HepG2 (cell line): ENCODE results near the gene CELF5.

Experiments used
- CBX5 ChIP-seq: sonication (generic); formaldehyde crosslinking; IDR thresholded peaks from 2 replicates; pipeline ENCODE4 v1.4.0; 2020; ENCODE audit warnings: missing genetic modification reagents, borderline replicate concordance
- ELF1 ChIP-seq: sonication (generic); formaldehyde crosslinking; IDR thresholded peaks from 2 replicates; pipeline ENCODE4 v1.4.0; 2020; ENCODE audit warnings: missing genetic modification reagents
- EP300 ChIP-seq, 3 experiments: sonication (generic) in 1 of 3; formaldehyde crosslinking in 1 of 3; IDR thresholded peaks; 2 replicates each; pipeline versions ENCODE4 v1.5.1 to v1.6.1; 2011 to 2020; ENCODE audit warnings: low read depth in 2 of 3, low read length in 2 of 3, borderline replicate concordance in 1 of 3, improper control_type of control experiment in 1 of 3, mild to moderate bottlenecking in 1 of 3, missing genetic modification reagents in 1 of 3, moderate library complexity in 1 of 3
- HDAC2 ChIP-seq: sonication (generic); formaldehyde crosslinking; IDR thresholded peaks from 2 replicates; pipeline ENCODE4 v1.4.0; 2020; ENCODE audit warnings: missing genetic modification reagents
- HNRNPH1 ChIP-seq: fragments of 200-400 bp; formaldehyde crosslinking; optimal IDR thresholded peaks from 2 replicates; pipeline ENCODE3; 2017; ENCODE audit warnings: mild to moderate bottlenecking, low read depth, low read length
- NR2F2 ChIP-seq: IDR thresholded peaks from 2 replicates; pipeline ENCODE4 v1.6.1; 2012; ENCODE audit warnings: low read depth, inconsistent platforms, borderline replicate concordance
- POLR2A ChIP-seq, 2 experiments: IDR thresholded peaks; 2 replicates each; pipeline ENCODE4 v1.6.1; 2011; ENCODE audit warnings: low read depth in 2 of 2, low read length in 2 of 2, mild to moderate bottlenecking in 1 of 2, moderate library complexity in 1 of 2; ENCODE audit not compliant: insufficient read depth in 1 of 2
- POLR2AphosphoS5 ChIP-seq: IDR thresholded peaks from 2 replicates; pipeline ENCODE4 v1.6.1; 2012; ENCODE audit warnings: low read depth, low read length
- REPIN1 ChIP-seq: sonication (generic); formaldehyde crosslinking; IDR thresholded peaks from 2 replicates; pipeline ENCODE4 v1.8.0; 2022; ENCODE audit warnings: missing genetic modification reagents, low read depth, mild to moderate bottlenecking, borderline replicate concordance
- SMC3 ChIP-seq: IDR thresholded peaks from 2 replicates; pipeline ENCODE4 v1.6.1; 2011; ENCODE audit warnings: low read length, improper control_type of control experiment
- TAF1 ChIP-seq: sonication (generic); formaldehyde crosslinking; IDR thresholded peaks from 2 replicates; pipeline ENCODE4 v1.4.0; 2020; ENCODE audit warnings: missing genetic modification reagents
- ZNF263 ChIP-seq: sonication (generic); formaldehyde crosslinking; IDR thresholded peaks from 2 replicates; pipeline ENCODE4 v1.4.0; 2020; ENCODE audit warnings: missing genetic modification reagents
- ZNF740 ChIP-seq: sonication (generic); formaldehyde crosslinking; IDR thresholded peaks from 2 replicates; pipeline ENCODE4 v1.4.0; 2020; ENCODE audit warnings: missing genetic modification reagents
- TF ChIP-seq, protein P1 (sequence below): IDR thresholded peaks from 2 replicates; pipeline ENCODE4 v1.6.1; 2016

DNA sequence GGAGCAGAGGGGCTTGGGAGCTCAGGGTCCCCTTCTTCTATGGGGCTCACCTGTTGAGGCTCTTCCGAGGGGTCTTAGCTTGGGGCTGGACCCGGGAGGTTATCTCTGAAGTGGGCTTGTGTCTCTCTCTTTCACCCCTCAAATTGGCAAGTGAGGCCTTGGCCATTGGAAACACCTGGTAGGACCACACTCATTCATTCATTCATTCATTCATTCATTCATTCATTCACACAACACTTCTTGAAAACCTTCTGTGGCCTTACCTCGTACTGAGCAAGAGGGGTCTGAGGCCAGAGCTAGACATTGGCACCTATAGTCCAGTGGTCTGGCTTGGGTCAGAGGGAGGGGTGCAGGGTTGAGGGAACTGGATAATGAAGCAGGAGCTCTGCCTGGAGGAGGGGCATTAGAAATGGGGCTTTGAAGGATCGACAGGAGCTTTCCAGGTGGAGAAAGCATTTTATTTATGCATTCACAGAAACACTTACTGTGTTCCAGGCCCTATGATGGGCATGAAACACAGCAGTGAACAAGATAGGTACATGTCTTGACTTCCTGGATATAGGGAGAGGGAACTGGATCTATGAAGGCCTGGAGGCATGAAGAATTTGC, 5.5 kb downstream of the CELF5 start:
- TF ChIP-seq, protein P1, sequence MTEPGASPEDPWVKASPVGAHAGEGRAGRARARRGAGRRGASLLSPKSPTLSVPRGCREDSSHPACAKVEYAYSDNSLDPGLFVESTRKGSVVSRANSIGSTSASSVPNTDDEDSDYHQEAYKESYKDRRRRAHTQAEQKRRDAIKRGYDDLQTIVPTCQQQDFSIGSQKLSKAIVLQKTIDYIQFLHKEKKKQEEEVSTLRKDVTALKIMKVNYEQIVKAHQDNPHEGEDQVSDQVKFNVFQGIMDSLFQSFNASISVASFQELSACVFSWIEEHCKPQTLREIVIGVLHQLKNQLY (CRISPR knock-in tag) = no peak
- TF ChIP-seq ZNF740 (no peak), SMC3 (no peak), HNRNPH1 (no peak), NR2F2 (no peak), ELF1 (CRISPR knock-in tag) (no peak), POLR2A (IDR thresholded peaks at IDR 0.05; ENCODE audit: insufficient read depth in 1 of 2, low read depth in 2 of 2, low read length in 2 of 2) (no peak), EP300 (IDR thresholded peaks at IDR 0.05; ENCODE audit: low read depth in 2 of 2, low read length in 2 of 2) (no peak), EP300 (CRISPR knock-in tag; IDR thresholded peaks at IDR 0.05; ENCODE audit: borderline replicate concordance) (no peak), CBX5 (CRISPR knock-in tag) (no peak), REPIN1 (CRISPR knock-in tag) (no peak), TAF1 (CRISPR knock-in tag) (no peak), ZNF263 (CRISPR knock-in tag) (no peak), HDAC2 (CRISPR knock-in tag) (no peak), POLR2AphosphoS5 (no peak)
